ENCODE data around the gene EPC1.

DNA sequence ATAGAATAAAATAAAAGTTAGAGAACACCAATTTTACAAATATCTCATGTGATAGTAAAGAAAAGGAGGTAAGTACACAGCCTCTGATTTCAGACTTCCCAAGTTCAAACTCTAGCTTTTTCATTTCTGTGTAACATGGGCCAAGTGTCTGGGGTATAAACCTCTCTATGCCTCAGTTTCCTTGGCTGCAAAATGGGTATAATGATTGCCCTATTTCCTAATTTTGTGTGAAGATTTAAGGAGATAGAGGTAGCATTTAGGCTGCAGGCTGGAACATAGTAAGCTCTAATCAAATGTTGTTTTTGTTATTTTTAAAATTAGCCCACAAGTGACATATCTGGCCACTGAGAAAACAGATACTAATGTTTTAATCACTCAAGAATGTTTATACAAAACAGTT is 26.1 kb upstream of the EPC1 start:
- TF ChIP-seq POLR2A (IDR thresholded peaks at IDR 0.05) (no peak), CTCF (IDR thresholded peaks at IDR 0.05) (no peak)

Data from ovary (tissue), 3 donors.